Parathyroid adenoma (tissue), 2 donors: ENCODE results near the gene METAP2.

ENCODE experiments used
- H2AFZ ChIP-seq: fragments of 300-600 bp; sonication (generic); one replicate; pipeline ENCODE4 v1.7.0; 2017; ENCODE audit warnings: antibody characterized with exemption, mild to moderate bottlenecking
- H3K27ac ChIP-seq: fragments of 300-600 bp; sonication (generic); one replicate; pipeline ENCODE4 v1.7.0; 2017
- H3K27me3 ChIP-seq: fragments of 300-600 bp; sonication (generic); one replicate; pipeline ENCODE4 v1.7.0; 2017; ENCODE audit warnings: low read length; ENCODE audit not compliant: control insufficient read depth, insufficient read depth
- H3K36me3 ChIP-seq: fragments of 300-600 bp; sonication (generic); one replicate; pipeline ENCODE4 v1.7.0; 2017; ENCODE audit warnings: low read length; ENCODE audit not compliant: control insufficient read depth, insufficient read depth
- H3K4me1 ChIP-seq: fragments of 300-600 bp; sonication (generic); one replicate; pipeline ENCODE4 v1.7.0; 2017; ENCODE audit warnings: control low read depth
- H3K4me2 ChIP-seq: fragments of 300-600 bp; sonication (generic); one replicate; pipeline ENCODE4 v1.7.0; 2017; ENCODE audit warnings: low read length
- H3K4me3 ChIP-seq: fragments of 300-600 bp; sonication (generic); one replicate; pipeline ENCODE4 v1.7.0; 2017; ENCODE audit warnings: low read depth, low read length
- H3K79me2 ChIP-seq: fragments of 300-600 bp; sonication (generic); one replicate; pipeline ENCODE4 v1.7.0; 2017; ENCODE audit warnings: control low read depth
- H3K9ac ChIP-seq: fragments of 300-600 bp; sonication (generic); one replicate; pipeline ENCODE4 v1.7.0; 2017; ENCODE audit warnings: mild to moderate bottlenecking
- H3K9me3 ChIP-seq: fragments of 300-600 bp; sonication (generic); one replicate; pipeline ENCODE4 v1.7.0; 2017; ENCODE audit warnings: low read length; ENCODE audit not compliant: control insufficient read depth
- TF ChIP-seq, protein P1 (sequence below): fragments of 300-600 bp; sonication (generic); IDR thresholded peaks from one replicate; pipeline ENCODE4 v1.7.0; 2017; ENCODE audit warnings: antibody characterized with exemption, mild to moderate bottlenecking
- donor health status: primary hyperparathyroidism.

METAP2 gene

DNA sequence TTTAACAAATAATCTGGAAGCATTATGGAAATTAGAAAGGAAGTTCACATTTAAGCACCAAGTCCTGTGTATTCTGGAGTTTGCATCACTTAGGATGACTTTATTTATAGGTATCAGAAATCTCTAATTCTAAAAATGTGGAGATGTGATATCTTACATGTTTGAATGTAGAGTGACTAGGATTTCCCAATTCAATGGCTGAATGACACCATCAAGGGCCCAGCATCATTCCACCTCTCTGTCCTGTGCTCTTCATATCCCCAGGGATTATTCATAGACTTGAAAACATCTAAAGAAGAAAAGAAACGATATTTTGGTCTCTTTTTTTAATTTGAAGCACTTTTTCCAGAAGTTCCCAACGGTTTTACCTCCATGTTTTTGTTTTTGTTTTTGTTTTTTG lies 15.2 kb upstream of the METAP2 start:
- Histone ChIP-seq H3K9ac (no peak overlapping the region), H3K79me2 (no peaks in the 10 kb centered on the region), H3K9me3 (no peaks in the 10 kb centered on the region), H3K36me3 (no peaks in the 10 kb centered on the region), H3K27ac (no peak overlapping the region), H3K4me2 (no peak overlapping the region), H3K27me3 (no peaks in the 10 kb centered on the region), H2AFZ (no peak overlapping the region), H3K4me1 (no peaks in the 10 kb centered on the region), H3K4me3 (no peak overlapping the region)
- TF ChIP-seq, protein P1, sequence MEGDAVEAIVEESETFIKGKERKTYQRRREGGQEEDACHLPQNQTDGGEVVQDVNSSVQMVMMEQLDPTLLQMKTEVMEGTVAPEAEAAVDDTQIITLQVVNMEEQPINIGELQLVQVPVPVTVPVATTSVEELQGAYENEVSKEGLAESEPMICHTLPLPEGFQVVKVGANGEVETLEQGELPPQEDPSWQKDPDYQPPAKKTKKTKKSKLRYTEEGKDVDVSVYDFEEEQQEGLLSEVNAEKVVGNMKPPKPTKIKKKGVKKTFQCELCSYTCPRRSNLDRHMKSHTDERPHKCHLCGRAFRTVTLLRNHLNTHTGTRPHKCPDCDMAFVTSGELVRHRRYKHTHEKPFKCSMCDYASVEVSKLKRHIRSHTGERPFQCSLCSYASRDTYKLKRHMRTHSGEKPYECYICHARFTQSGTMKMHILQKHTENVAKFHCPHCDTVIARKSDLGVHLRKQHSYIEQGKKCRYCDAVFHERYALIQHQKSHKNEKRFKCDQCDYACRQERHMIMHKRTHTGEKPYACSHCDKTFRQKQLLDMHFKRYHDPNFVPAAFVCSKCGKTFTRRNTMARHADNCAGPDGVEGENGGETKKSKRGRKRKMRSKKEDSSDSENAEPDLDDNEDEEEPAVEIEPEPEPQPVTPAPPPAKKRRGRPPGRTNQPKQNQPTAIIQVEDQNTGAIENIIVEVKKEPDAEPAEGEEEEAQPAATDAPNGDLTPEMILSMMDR, result no peak

DNA sequence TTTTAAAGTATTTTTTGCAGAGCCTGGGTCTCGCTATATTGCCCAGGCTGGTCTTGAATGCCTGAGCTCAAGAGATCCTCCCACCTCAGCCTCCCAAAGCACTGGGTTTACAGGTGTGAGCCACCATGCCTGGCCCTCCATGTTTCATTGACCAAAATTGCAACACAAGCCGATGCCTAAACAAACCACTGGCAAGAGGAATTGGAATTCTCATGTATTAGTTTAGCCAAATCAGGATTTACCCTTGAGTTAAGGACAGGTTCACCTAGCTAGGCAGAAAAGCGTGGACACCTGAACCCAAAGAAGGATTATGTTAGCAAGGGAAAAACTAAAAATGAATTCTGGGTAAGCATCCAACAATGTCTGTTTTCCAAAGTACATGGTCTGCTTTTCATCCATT lies 14.6 kb upstream of the METAP2 start:
- no peak overlapping the region for H3K27ac ChIP-seq
- H3K9me3 ChIP-seq, result no peaks in the 10 kb centered on the region
- no peaks in the 10 kb centered on the region for H3K79me2 ChIP-seq
- TF ChIP-seq, protein P1, result no peak
- no peaks in the 10 kb centered on the region for H3K36me3 ChIP-seq
- no peak overlapping the region for H2AFZ ChIP-seq
- H3K4me2 ChIP-seq, result no peak overlapping the region
- H3K9ac ChIP-seq, result no peak overlapping the region
- no peaks in the 10 kb centered on the region for H3K4me1 ChIP-seq
- H3K27me3 ChIP-seq, result no peaks in the 10 kb centered on the region
- no peak overlapping the region for H3K4me3 ChIP-seq

DNA sequence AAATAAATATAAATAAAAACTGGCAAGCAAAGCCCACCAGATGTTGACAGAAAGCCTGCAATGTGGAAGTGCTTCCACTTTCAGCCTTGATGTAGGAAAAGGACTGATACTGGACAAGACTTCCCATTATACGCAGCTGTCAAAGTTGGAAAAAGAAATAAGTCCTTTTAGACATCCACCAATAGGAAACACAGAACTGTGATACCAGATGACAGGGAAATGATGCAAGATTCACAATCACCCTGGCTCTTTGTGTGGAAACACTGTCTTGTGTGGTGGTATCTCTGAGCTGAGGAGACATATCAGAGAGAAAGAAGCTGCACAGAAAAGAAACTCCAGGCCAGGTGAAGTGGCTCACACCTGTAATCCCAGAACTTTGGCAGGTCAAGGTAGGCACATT lies 13.8 kb upstream of the METAP2 start:
- H3K4me1 ChIP-seq, result no peaks in the 10 kb centered on the region
- TF ChIP-seq, protein P1, result no peak
- H3K4me3 ChIP-seq, result no peak overlapping the region
- H3K9me3 ChIP-seq, result no peaks in the 10 kb centered on the region
- no peaks in the 10 kb centered on the region for H3K27me3 ChIP-seq
- no peak overlapping the region for H3K4me2 ChIP-seq
- no peak overlapping the region for H3K9ac ChIP-seq
- no peaks in the 10 kb centered on the region for H3K36me3 ChIP-seq
- no peak overlapping the region for H3K27ac ChIP-seq
- H3K79me2 ChIP-seq, result no peaks in the 10 kb centered on the region
- H2AFZ ChIP-seq, result no peak overlapping the region

DNA sequence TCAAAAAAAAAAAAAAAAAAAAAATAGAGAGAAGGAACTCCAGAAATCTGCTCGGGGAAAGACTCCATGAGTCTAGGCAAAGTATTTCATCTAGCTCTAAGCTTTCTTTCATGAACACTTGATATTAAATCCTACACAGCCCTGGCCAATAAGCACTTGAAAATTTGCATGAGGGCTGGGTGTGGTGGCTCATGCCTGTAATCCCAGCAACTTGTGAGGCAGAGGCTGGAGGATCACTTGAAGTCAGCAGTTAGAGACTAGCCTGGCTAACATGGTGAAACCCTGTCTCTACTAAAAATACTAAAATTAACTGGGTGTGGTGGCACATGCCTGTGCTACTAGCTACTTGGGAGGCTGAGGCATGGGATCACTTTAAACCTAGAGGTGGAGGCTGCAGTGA lies 13.1 kb upstream of the METAP2 start:
- Histone ChIP-seq H2AFZ (no peak overlapping the region), H3K4me2 (no peak overlapping the region), H3K9ac (no peak overlapping the region), H3K79me2 (no peaks in the 10 kb centered on the region), H3K9me3 (no peaks in the 10 kb centered on the region), H3K4me3 (no peak overlapping the region), H3K36me3 (no peaks in the 10 kb centered on the region), H3K4me1 (no peaks in the 10 kb centered on the region), H3K27ac (no peak overlapping the region), H3K27me3 (no peaks in the 10 kb centered on the region)
- TF ChIP-seq, protein P1, result no peak

DNA sequence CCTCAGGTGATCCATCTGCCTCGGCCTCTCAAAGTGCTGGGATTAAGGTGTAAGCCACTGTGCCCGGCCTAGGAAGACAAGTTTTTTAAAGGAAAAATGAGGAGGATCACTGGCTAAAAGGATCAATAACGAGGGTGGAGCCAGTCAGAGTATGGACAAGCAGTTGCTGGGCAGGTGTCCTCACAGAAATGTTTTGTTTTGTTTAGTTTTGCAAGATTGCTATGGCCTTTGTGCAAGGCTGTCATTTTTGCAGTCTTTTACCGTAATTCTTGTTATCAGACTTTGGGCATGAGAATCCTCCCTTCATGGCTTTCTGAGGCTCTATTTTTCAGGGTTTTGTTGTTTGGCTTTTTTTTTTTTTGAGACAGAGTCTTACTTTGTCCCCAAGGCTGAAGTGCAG lies 11.9 kb upstream of the METAP2 start:
- no peaks in the 10 kb centered on the region for H3K9me3 ChIP-seq
- no peak overlapping the region for H2AFZ ChIP-seq
- H3K79me2 ChIP-seq, result no peaks in the 10 kb centered on the region
- TF ChIP-seq, protein P1, result no peak
- H3K4me1 ChIP-seq, result no peaks in the 10 kb centered on the region
- H3K27ac ChIP-seq, result no peak overlapping the region
- no peak overlapping the region for H3K4me3 ChIP-seq
- no peaks in the 10 kb centered on the region for H3K36me3 ChIP-seq
- H3K4me2 ChIP-seq, result no peak overlapping the region
- no peaks in the 10 kb centered on the region for H3K27me3 ChIP-seq
- no peak overlapping the region for H3K9ac ChIP-seq
